GM10266 (cell line): Measurements from ENCODE around the gene CTU2.

ENCODE experiments used
- DNase-seq: peaks from one replicate; pipeline ENCODE4 v3.0.0; 2012; ENCODE audit errors: extremely low spot score
- TF ChIP-seq, protein P1 (sequence below): IDR thresholded peaks from 2 replicates; pipeline ENCODE4 v1.5.1; 2012; ENCODE audit warnings: mild to moderate bottlenecking, low read depth; ENCODE audit not compliant: control insufficient read depth, insufficient read depth; ENCODE audit errors: missing control alignments

Gene CTU2

DNA sequence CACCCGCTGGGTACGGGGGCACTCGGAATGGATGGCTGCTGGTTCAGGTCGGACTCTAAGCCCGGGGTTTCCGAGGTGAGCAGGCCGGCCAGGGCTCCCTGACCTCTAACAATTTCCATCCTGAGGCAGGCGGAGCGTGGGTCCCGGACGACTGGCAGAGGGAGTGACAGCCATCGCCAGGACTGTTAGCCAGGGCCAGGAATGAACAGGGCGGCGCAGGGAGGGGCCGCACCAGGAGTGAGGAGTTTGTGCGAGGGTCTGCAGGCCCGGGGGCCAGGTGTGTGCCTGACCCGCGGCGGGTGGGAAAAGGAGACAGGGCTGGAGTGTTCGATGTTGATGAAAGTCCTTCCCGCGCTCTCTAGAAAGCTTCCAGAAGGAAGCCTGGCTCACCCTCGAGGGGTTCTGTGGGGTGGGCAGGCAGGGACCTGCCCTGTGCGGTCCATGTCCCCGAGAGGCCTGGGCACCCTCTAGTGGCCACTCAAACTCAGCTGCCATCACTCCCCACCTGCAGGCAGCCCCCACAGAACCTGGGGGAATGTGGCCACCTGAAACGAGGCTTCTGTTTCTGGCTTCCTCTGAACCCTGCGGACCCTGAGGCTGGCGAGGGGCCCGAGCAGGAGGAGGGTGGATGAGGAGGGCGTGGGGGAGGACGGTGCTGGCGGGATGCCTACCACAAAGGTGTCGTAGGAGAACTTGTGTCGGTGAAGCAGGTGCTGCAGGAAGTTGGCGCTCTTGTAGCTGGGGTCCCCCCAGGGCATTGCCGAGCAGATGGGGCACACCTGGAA is 8.3 kb upstream of the CTU2 start:
- no peak for DNase-seq
- TF ChIP-seq, protein P1, sequence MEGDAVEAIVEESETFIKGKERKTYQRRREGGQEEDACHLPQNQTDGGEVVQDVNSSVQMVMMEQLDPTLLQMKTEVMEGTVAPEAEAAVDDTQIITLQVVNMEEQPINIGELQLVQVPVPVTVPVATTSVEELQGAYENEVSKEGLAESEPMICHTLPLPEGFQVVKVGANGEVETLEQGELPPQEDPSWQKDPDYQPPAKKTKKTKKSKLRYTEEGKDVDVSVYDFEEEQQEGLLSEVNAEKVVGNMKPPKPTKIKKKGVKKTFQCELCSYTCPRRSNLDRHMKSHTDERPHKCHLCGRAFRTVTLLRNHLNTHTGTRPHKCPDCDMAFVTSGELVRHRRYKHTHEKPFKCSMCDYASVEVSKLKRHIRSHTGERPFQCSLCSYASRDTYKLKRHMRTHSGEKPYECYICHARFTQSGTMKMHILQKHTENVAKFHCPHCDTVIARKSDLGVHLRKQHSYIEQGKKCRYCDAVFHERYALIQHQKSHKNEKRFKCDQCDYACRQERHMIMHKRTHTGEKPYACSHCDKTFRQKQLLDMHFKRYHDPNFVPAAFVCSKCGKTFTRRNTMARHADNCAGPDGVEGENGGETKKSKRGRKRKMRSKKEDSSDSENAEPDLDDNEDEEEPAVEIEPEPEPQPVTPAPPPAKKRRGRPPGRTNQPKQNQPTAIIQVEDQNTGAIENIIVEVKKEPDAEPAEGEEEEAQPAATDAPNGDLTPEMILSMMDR, result peak; percentile 46

DNA sequence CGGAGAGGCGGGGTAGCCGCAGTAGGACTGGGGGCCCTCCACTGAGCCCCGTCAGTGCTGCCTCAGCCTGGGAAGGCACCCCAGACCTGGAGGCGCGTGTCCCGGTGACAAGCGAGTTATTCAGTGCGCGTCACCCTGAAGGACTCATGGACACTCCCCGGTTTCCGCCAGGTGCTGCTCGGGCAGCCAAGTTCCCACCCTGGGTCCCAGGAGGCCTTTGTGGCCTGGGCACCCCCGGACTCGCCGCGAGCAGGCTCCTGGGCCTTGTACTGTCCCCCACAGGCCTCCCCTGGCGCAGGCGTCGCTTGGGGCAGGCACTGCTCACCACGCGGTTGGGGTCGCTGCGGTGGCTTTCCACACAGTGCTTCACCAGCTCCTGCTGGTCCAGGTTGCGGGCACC is 7.7 kb upstream of the CTU2 start:
- TF ChIP-seq, protein P1, result no peak
- DNase-seq, result no peak

DNA sequence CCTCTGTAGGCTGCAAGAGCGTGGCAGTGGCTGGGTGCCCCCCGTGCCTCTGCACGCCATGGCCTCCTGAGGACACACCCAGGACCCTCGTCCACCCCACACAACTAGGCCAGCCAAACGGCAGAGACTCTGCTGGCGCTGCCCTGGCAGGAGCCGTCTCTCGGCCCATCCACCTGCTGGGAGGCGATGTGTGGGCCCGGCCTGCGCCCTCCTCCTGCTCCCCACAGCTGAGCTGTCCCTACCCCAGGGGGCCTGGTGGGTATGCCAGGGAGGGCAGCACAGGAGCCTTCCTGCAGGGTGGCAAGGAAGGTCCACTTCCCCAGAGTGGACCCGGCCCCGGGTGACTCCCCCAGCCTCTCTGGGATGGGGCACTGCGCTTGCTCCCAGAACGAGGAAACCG is 7.1 kb upstream of the CTU2 start:
- TF ChIP-seq, protein P1, result no peak
- no peak for DNase-seq

DNA sequence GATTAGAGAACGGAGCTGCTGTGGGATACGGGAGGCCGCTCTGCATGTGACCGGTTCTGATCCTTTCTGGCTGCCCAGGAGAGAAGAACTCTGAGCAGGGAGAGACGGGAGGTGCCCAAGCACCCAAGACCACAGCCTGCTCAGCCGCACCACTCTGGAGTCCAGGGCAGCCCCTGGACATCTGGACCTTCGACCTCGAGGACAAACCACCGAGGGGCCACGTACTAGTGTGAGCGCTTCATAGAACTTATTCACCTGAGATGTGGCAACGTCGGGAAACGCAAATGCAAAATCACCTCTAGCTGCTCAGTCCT is 6.0 kb upstream of the CTU2 start:
- no peak for DNase-seq
- TF ChIP-seq, protein P1, result no peak

DNA sequence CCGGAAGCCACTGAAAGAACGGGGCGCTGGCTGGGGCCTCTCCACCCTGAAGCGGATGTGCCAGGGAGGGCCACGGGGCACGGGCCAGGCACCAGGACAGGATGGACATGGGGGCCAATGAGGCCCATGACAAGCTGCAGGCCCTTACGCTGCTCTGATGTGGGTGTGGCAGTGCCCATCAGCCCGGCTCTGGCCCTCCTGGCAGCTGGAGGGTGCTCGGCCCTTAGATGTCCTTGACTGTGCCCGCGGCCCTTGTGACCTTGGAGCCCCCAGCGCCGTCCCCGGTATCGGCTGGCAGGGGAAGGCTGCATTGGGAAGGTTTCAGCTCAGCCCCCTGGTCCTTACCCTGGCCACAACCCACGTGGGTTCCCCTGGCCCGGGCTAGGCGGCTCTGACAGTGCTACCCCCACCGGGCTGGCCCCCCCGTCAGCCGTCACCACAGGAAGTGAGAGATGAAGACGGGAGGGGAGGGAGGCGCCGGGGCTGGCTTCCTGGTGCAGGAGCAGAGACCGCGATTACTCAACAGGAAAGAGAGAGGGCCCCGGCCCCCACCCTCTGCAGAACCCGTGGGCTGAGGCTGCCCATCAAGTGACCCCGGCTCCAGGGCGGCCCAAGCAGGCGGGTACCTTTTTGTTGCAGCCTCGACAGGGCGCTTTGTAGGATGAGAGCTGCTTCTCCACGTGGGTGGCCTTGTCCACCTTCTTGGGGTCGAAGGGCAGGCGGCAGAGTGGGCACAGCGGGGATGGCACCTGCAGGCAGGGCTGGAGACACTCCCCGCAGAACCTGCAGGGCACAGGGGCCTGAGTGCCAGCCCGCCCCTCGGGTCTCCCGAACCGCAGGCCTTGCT is 5.4 kb upstream of the CTU2 start:
- TF ChIP-seq, protein P1, result no peak
- DNase-seq, result peak; percentile 96

DNA sequence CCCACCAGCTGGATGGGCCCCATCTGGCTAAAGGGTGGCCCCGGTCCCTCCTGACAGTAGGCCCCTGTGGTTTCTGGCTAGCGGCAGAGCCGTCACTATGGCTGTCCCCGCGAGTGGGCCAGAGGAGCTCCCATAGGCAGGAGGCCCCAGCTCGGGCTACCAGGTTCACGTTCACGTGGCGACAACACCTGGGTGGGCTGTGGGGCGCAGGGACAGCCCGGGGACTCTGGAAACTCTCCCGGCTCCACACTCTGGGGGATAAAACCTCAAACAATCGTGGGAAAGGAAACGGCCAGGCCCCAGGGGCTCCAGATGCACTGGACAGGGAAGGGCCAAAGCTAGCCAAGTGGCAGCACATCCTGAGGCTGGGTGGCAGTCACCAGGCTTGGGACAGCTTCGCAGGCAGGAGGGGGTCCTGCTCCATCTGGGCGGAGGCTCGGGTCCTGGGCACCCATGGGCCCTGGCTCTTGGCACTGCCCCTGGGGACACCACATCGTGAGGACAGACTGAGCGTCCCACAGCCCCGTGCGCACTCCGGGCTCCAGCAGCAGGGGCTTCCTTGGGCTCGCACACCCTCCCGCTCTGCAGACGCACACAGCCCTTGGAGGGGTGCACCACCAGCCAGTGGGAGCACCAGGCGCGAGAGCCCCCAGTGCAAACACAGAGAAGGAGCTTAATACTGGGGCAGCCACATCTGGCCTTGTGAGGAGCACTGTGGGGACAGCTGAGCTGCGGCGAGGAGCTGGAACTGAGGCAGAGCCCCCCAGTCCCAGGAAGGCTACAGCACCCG is 4.5 kb upstream of the CTU2 start:
- DNase-seq, result no peak
- TF ChIP-seq, protein P1, result no peak
